Astrocyte of the spinal cord (primary cell): Measurements from ENCODE around the gene LPCAT2.

ENCODE experiments used
- DNase-seq: peaks from one replicate; pipeline ENCODE4 v3.0.0; 2011; ENCODE audit warnings: low read depth, low spot score
- H3K4me3 ChIP-seq: 2 replicates; pipeline ENCODE4 v1.5.1; 2011; ENCODE audit warnings: low read depth, mild to moderate bottlenecking, low read length, moderate library complexity
- CTCF ChIP-seq: IDR thresholded peaks from 2 replicates; pipeline ENCODE4 v1.5.1; 2012; ENCODE audit warnings: low read depth, mild to moderate bottlenecking, low read length, inconsistent platforms
- in situ Hi-C: cut with HindIII; loops from 2 replicates; pipeline ENCODE4 v1.10.0; 2017; ENCODE audit warnings: low sequenced_read_pairs

Gene LPCAT2

DNA sequence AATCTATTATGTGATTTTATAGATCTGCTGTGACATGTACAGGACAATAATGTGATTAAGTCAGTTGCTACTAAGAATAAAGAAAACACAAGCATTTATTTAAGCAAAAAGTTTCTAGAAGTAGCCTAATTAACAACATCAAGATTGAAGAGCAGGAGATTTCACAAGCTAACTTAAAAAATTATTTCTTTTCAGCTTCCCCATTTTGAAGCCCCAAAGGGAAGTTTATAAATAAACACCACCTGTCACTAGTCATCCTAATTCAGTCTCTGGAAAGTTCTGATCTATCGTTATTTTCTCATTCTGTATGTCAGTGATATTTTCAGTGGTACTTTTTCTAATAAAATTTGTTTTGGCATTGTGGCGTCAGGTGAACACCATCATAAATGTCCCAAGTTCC lies 65.9 kb downstream of the LPCAT2 start:
- H3K4me3 ChIP-seq = no peak overlapping the region
- DNase-seq = no peak
- TF ChIP-seq CTCF = no peak
- in situ Hi-C loops = no loop called here

- DNase-seq = no peak
- in situ Hi-C loops = no loop called here
- no peak for TF ChIP-seq CTCF
Measured at GRCh38 chr16:55575496-55575895, 66.6 kb downstream of the LPCAT2 start.

DNA sequence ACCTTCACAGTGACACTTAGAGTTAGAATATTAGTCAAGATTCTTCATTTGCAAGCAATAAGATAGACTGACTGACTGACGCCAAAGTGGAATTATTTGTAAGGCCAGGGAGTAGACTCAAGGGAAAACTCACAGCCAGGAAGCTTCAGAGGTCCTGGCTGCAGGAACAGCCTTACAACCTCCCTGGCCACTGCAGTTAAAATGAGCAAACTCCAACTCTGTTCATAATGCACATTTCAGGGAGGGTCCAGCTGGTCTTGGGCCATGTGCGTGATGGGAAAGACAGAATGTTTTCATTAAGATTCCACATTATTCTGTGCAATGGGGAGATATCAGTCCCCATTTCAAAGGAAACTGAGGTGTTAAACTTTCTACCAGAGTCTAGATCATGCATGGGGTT lies 67.5 kb downstream of the LPCAT2 start:
- no peak for TF ChIP-seq CTCF
- DNase-seq = no peak
- H3K4me3 ChIP-seq = no peak overlapping the region
- in situ Hi-C loops = no loop called here

More at GRCh38 chr16:55575496-55575895, 66.6 kb downstream of the LPCAT2 start:
- H3K4me3 ChIP-seq = no peak overlapping the region

DNA sequence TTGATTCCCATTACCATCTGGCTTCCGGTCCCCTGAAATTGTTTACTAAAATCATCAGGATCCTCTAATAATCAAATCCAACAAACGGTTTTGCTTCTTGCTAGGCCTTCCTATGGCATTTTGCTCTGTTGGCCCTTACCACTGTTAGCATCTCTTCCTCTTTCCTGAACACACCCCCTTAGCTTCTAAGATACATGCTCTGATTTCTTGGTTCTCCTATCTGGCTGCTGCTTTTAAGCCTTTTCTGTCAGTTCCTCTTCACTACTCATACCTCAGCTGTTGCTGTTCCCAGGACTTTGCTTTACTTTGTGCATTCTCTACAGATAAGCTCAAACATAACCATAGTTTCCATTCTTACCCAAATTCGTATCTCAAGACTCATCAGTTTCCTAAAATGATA lies 69.0 kb downstream of the LPCAT2 start:
- no peak for DNase-seq
- no peak for TF ChIP-seq CTCF
- in situ Hi-C loops = no loop called here

GRCh38 chr16:55585631-55586030 lies 76.8 kb downstream of the LPCAT2 start:
- in situ Hi-C loops = no loop called here
- TF ChIP-seq CTCF = no peak
- no peak for DNase-seq

More for the DNA sequence above, 69.0 kb downstream of the LPCAT2 start:
- no peak overlapping the region for H3K4me3 ChIP-seq

GRCh38 chr16:55588799-55589198 lies 79.9 kb downstream of the LPCAT2 start:
- no peak for DNase-seq
- no peak overlapping the region for H3K4me3 ChIP-seq
- TF ChIP-seq CTCF = no peak
- in situ Hi-C loops = no loop called here

More at GRCh38 chr16:55585631-55586030, 76.8 kb downstream of the LPCAT2 start:
- H3K4me3 ChIP-seq = no peak overlapping the region

GRCh38 chr16:55592306-55592705 lies 83.4 kb downstream of the LPCAT2 start:
- no peak overlapping the region for H3K4me3 ChIP-seq
- in situ Hi-C loops = no loop called here
- no peak for TF ChIP-seq CTCF
- no peak for DNase-seq
